ENCODE data around the gene BCL7A.
"Not testable (repeated sequence)": the region's sequence is repeated elsewhere in the genome, so short reads cannot be mapped to it uniquely, and the experiment has no call there.

BCL7A gene

DNA sequence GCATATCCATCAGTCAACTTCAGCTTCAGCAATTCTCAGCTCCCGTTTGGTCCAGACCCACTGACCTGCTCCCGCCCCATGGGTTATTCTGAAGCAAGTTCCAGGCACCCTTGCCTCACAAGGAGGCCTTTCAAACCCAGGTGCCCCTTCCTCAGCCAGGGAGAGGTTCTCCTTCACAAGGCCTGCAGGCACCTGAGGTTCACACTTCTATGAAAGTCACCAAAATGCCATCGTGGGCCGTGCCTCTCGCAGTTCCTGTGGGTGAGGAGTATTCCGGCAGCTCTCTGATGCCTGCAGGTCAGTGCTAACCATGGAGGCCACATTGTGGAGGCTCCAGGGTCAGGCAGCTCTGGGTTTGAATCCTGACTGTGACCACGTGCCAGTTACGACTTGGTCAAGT, 40.2 kb upstream of the BCL7A start:
- CTCF ChIA-PET: no interaction called here
- POLR2A ChIA-PET (ENCODE audit: low non-redundant PET): no interaction called here

DNA sequence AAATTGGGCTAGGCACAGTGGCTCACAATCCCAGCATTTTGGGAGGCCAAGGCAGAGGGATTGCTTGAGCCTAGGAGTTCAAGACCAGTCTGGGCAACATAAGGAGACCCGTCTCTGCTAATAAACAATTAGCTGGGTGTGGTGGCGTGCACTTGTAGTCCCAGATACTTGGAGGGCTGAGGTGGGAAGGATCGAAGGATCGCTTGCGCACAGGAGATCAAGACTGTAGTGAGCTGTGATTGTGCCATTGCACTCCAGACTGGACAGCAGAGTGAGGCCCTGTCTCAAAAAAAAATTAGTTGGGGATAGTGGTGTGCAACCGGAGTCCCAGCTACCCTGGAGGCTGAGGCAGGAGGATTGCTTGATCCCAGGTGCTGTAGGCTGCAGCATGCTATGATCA, 38.7 kb upstream of the BCL7A start:
- DNase-seq (ENCODE audit: low spot score): no peak
- H3K27ac ChIP-seq: no peak overlapping the region
- TF ChIP-seq, protein P1, sequence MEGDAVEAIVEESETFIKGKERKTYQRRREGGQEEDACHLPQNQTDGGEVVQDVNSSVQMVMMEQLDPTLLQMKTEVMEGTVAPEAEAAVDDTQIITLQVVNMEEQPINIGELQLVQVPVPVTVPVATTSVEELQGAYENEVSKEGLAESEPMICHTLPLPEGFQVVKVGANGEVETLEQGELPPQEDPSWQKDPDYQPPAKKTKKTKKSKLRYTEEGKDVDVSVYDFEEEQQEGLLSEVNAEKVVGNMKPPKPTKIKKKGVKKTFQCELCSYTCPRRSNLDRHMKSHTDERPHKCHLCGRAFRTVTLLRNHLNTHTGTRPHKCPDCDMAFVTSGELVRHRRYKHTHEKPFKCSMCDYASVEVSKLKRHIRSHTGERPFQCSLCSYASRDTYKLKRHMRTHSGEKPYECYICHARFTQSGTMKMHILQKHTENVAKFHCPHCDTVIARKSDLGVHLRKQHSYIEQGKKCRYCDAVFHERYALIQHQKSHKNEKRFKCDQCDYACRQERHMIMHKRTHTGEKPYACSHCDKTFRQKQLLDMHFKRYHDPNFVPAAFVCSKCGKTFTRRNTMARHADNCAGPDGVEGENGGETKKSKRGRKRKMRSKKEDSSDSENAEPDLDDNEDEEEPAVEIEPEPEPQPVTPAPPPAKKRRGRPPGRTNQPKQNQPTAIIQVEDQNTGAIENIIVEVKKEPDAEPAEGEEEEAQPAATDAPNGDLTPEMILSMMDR (conservative IDR thresholded peaks at IDR 0.05; ENCODE audit: low read depth): no peak
- ChIA-PET POLR2A (ENCODE audit: low non-redundant PET) (interaction anchor here (0.6 kb wide), 1 partner anchor 143 kb away, joined by 8 read pairs; no protein-coding TSS in a partner anchor), CTCF (no interaction called here)

More for the DNA sequence above, 40.2 kb upstream of the BCL7A start:
- TF ChIP-seq, protein P1 (conservative IDR thresholded peaks at IDR 0.05; ENCODE audit: low read depth): no peak
- no peak overlapping the region for H3K27ac ChIP-seq
- DNase-seq (ENCODE audit: low spot score): no peak

DNA sequence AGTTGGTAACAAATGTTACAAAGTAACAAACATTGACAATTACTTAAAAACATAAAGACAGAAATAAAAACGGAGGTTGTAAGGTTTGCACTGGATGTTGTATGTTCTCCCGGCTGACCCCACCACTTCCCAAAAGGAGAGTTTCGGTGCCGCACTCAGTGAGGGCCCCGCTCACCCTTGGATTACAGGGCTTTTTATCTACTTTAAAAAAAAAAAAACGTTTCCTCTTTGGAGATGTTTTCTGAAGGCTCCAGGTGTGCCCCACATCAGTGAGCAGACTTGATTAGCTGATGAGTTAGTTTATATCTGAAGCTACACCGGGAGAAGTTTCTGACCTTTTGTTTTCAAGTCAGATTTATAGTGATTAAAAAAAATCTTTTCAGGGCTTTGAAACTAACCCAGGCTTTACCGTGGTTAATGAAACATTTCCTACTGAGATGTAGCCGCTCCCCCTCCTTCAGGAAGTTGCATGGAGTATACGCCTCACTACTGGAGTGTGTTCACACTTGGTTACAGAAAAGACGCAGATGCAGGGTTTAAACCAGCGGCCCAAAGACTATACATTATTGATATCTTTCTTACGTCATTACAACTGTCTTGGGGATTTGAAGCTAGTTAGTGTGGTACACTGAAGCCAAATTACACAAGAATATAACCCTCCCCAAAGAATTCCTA, 38.0 kb upstream of the BCL7A start:
- DNase-seq (ENCODE audit: low spot score): no peak
- no peak overlapping the region for H3K27ac ChIP-seq
- TF ChIP-seq, protein P1 (conservative IDR thresholded peaks at IDR 0.05; ENCODE audit: low read depth): no peak
- ChIA-PET CTCF (interaction anchor here (0.9 kb wide), 1 partner anchor 11 kb away, joined by 5 read pairs; no protein-coding TSS in a partner anchor), POLR2A (ENCODE audit: low non-redundant PET) (no interaction called here)

DNA sequence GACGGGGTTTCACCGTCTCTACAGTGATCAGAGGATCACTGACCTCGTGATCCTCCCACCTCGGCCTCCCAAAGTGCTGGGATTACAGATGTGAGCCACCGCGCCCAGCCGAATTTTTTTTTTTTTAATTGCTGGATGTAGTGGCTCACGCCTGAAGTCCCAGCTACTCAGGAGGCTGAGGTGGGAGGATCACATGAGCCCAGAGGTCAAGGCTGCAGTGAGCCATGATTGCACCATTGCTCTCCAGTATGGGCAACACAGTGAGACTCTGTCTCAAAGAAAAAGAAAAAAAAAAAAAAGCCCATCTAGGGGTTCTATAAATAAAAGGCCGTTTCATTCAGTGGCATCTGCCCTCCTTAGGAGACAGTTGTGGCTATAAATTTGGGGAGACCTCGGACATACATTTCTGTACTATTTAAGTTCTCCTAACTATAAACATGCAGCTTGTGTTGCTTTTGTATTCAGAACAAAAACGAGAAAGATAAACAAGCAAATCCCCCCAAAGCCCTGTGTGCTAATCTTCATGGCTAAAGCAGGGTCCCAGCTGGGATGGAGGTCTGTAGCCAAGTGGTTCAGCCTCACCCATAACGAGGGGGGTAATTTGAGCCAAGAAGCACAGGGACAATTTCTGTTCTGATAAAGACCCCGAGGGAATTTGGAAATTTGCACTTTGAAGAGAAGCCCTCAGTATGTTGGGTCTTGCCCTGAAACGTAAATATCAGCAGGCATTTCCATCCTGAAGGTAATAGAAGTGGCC, 35.0 kb upstream of the BCL7A start:
- DNase-seq (ENCODE audit: low spot score): no peak
- no peak overlapping the region for H3K27ac ChIP-seq
- CTCF ChIA-PET: interaction anchor here (0.6 kb wide), 1 partner anchor 1554 kb away, joined by 3 read pairs; no protein-coding TSS in a partner anchor
- POLR2A ChIA-PET (ENCODE audit: low non-redundant PET): no interaction called here
- TF ChIP-seq, protein P1 (conservative IDR thresholded peaks at IDR 0.05; ENCODE audit: low read depth): no peak

GRCh38 chr12:121988519-121988918, 33.2 kb upstream of the BCL7A start:
- POLR2A ChIA-PET (ENCODE audit: low non-redundant PET); DNase-seq (ENCODE audit: low spot score); H3K27ac ChIP-seq; CTCF ChIA-PET: not testable (repeated sequence)

- TF ChIP-seq, protein P1 (conservative IDR thresholded peaks at IDR 0.05; ENCODE audit: low read depth): no peak
- CTCF ChIA-PET: interaction anchor here (0.6 to 1.0 kb wide), 4 partner anchors 8 to 500 kb away, joined by 3 to 4 read pairs (median 3); no protein-coding TSS in a partner anchor
- POLR2A ChIA-PET (ENCODE audit: low non-redundant PET): no interaction called here
- peak overlapping the region; percentile 38 for H3K27ac ChIP-seq
- DNase-seq (ENCODE audit: low spot score): no peak
Observed at GRCh38 chr12:121989276-121990113, 32.2 kb upstream of the BCL7A start.

Measured in RWPE1 (cell line).